H1 (cell line): Measurements from ENCODE around the gene CADPS. TPM values are rescaled to one million over a fixed set of nuclear protein-coding genes. Genes with fewer than 3 reads are reported as not detected.
A peak's percentile ranks its signal among the peaks of the same experiment; 100 is the strongest.

Source experiments
- CTCF ChIA-PET: fragments of 300-600 bp; sonication (Branson Sonifier 250); formaldehyde crosslinking; loops from one replicate; lab custom pipeline; 2021; ENCODE audit not compliant: partially characterized antibody; lab: Charles Lee
- POLR2A ChIA-PET: fragments of 300-600 bp; sonication (Branson Sonifier 250); formaldehyde crosslinking; loops from one replicate; lab custom pipeline; 2021; ENCODE audit warnings: inconsistent platforms; ENCODE audit not compliant: partially characterized antibody; lab: Charles Lee
- DNase-seq, 2 experiments: peaks; one replicate each; pipeline versions ENCODE4 v3.0.0 to v3.0.0-alpha.2; 2010 to 2022; ENCODE audit warnings: low spot score in 2 of 2, low read depth in 1 of 2, mixed read lengths in 1 of 2
- FAIRE-seq: peaks from 2 replicates; lab custom pipeline; 2011; peaks lifted over from hg19 to GRCh38; lab: Jason Lieb, UNC
- H2AFZ ChIP-seq: 2 replicates; pipeline ENCODE4 v1.8.1; 2012; ENCODE audit warnings: low read length, inconsistent platforms
- H2AK5ac ChIP-seq: 2 replicates; pipeline ENCODE4 v1.6.1; 2013; ENCODE audit warnings: low read depth, low read length
- H2BK120ac ChIP-seq: replicated peaks from 2 replicates; pipeline ENCODE3; 2013; ENCODE audit warnings: low read depth, low read length, inconsistent platforms
- H2BK12ac ChIP-seq: 2 replicates; pipeline ENCODE4 v1.6.1; 2013; ENCODE audit warnings: low read depth, low read length
- H2BK15ac ChIP-seq: 2 replicates; pipeline ENCODE4 v1.6.1; 2013; ENCODE audit warnings: low read length
- H2BK20ac ChIP-seq: 2 replicates; pipeline ENCODE4 v1.6.1; 2013; ENCODE audit warnings: low read length
- H2BK5ac ChIP-seq: 2 replicates; pipeline ENCODE4 v1.6.1; 2013; ENCODE audit warnings: low read depth, low read length
- H3K14ac ChIP-seq: 2 replicates; pipeline ENCODE4 v1.6.1; 2013; ENCODE audit warnings: inconsistent platforms; ENCODE audit not compliant: insufficient read length
- H3K18ac ChIP-seq: 2 replicates; pipeline ENCODE4 v1.6.1; 2013; ENCODE audit warnings: low read length; ENCODE audit errors: extremely low read depth
- H3K23ac ChIP-seq: 2 replicates; pipeline ENCODE4 v1.6.1; 2013; ENCODE audit warnings: inconsistent platforms; ENCODE audit not compliant: insufficient read length
- H3K23me2 ChIP-seq: 2 replicates; pipeline ENCODE4 v1.6.1; 2013; ENCODE audit warnings: low read depth, low read length
- H3K27ac ChIP-seq: 2 replicates; pipeline ENCODE4 v1.6.1; 2011; ENCODE audit warnings: low read depth, low read length, inconsistent platforms
- H3K27me3 ChIP-seq, 4 experiments: replicated peaks in 1 of 4; 1 replicate in 1 of 4; 2 replicates in 3 of 4; pipeline versions ENCODE4 v1.6.1 to v1.8.1; 2011 to 2013; ENCODE audit warnings: low read length in 3 of 4, mild to moderate bottlenecking in 3 of 4, inconsistent platforms in 2 of 4, mixed read lengths in 2 of 4, moderate library complexity in 1 of 4; ENCODE audit not compliant: control insufficient read depth in 3 of 4, insufficient read depth in 3 of 4; ENCODE audit errors: extremely low read depth in 1 of 4
- H3K36me3 ChIP-seq, 4 experiments: 2 replicates each; pipeline versions ENCODE4 v1.6.1 to v1.8.1; 2011 to 2013; ENCODE audit warnings: mild to moderate bottlenecking in 4 of 4, low read length in 3 of 4, moderate library complexity in 2 of 4, control low read depth in 1 of 4, inconsistent platforms in 1 of 4; ENCODE audit not compliant: insufficient read depth in 4 of 4, control insufficient read depth in 2 of 4
- H3K4ac ChIP-seq: replicated peaks from 2 replicates; pipeline ENCODE3; 2013; ENCODE audit warnings: low read length, low read depth, mixed read lengths, inconsistent platforms; ENCODE audit not compliant: insufficient read length
- H3K4me1 ChIP-seq, 4 experiments: replicated peaks in 1 of 4; 1 replicate in 1 of 4; 2 replicates in 3 of 4; pipeline versions ENCODE4 v1.6.1 to v1.8.1; 2011 to 2013; ENCODE audit warnings: low read length in 3 of 4, inconsistent platforms in 2 of 4, mixed read lengths in 1 of 4; ENCODE audit not compliant: insufficient read depth in 4 of 4, control insufficient read depth in 3 of 4
- H3K4me2 ChIP-seq, 2 experiments: 2 replicates each; pipeline versions ENCODE4 v1.6.1 to v1.8.1; 2011 to 2013; ENCODE audit warnings: low read depth in 2 of 2, low read length in 2 of 2, control low read depth in 1 of 2, inconsistent platforms in 1 of 2, mild to moderate bottlenecking in 1 of 2; ENCODE audit not compliant: insufficient read depth in 1 of 2
- H3K4me3 ChIP-seq, 4 experiments: fragments of 200-600, 300-600 bp in 1 of 4; sonication (generic), shearing (Covaris generic), sonication (Bioruptor Twin) in 1 of 4; 2 replicates each; pipeline versions ENCODE4 v1.5.1 to v1.8.1; 2011 to 2016; ENCODE audit warnings: low read length in 4 of 4, low read depth in 3 of 4, control low read depth in 2 of 4, inconsistent platforms in 2 of 4, mild to moderate bottlenecking in 2 of 4, mixed read lengths in 1 of 4, moderate library complexity in 1 of 4; ENCODE audit not compliant: insufficient read depth in 2 of 4; ENCODE audit errors: extremely low read depth in 1 of 4
- H3K56ac ChIP-seq: replicated peaks from 2 replicates; pipeline ENCODE3; 2013; ENCODE audit warnings: low read depth, mild to moderate bottlenecking, mixed read lengths, low read length, inconsistent platforms; ENCODE audit not compliant: insufficient read length
- H3K79me1 ChIP-seq: 2 replicates; pipeline ENCODE4 v1.6.1; 2013; ENCODE audit warnings: low read depth, low read length, control low read depth
- H3K79me2 ChIP-seq, 2 experiments: 2 replicates each; pipeline versions ENCODE4 v1.6.1 to v1.8.1; 2012 to 2013; ENCODE audit warnings: low read length in 2 of 2, mild to moderate bottlenecking in 2 of 2, inconsistent platforms in 1 of 2; ENCODE audit not compliant: insufficient read depth in 2 of 2, control insufficient read depth in 1 of 2
- H3K9ac ChIP-seq, 4 experiments: replicated peaks in 1 of 4; 1 replicate in 1 of 4; 2 replicates in 3 of 4; pipeline versions ENCODE4 v1.6.1 to v1.8.1; 2011 to 2013; ENCODE audit warnings: low read depth in 3 of 4, low read length in 3 of 4, control low read depth in 2 of 4, mild to moderate bottlenecking in 2 of 4, moderate library complexity in 2 of 4, inconsistent platforms in 1 of 4; ENCODE audit errors: extremely low read depth in 1 of 4
- H3K9me3 ChIP-seq, 2 experiments: 2 replicates each; pipeline versions ENCODE4 v1.6.1 to v1.8.1; 2012 to 2013; ENCODE audit warnings: mild to moderate bottlenecking in 2 of 2, moderate library complexity in 2 of 2, control low read depth in 1 of 2, inconsistent platforms in 1 of 2, low read depth in 1 of 2, low read length in 1 of 2, mixed read lengths in 1 of 2; ENCODE audit not compliant: insufficient read depth in 2 of 2
- H4K20me1 ChIP-seq, 2 experiments: replicated peaks in 1 of 2; 2 replicates each; pipeline versions ENCODE3 to v1.8.1; 2011 to 2013; ENCODE audit warnings: inconsistent platforms in 2 of 2, low read length in 2 of 2, mild to moderate bottlenecking in 1 of 2; ENCODE audit not compliant: insufficient read depth in 2 of 2, control insufficient read depth in 1 of 2
- H4K5ac ChIP-seq: 2 replicates; pipeline ENCODE4 v1.6.1; 2013; ENCODE audit warnings: low read length, low read depth, mixed read lengths, inconsistent platforms; ENCODE audit not compliant: insufficient read length
- H4K8ac ChIP-seq: 2 replicates; pipeline ENCODE4 v1.8.0; 2013; ENCODE audit warnings: mild to moderate bottlenecking, moderate library complexity, low read length, inconsistent platforms; ENCODE audit not compliant: insufficient read depth; ENCODE audit errors: extremely low read depth
- H4K91ac ChIP-seq: replicated peaks from 2 replicates; pipeline ENCODE3; 2013; ENCODE audit warnings: low read length, mixed read lengths, inconsistent platforms; ENCODE audit not compliant: insufficient read length
- JUN ChIP-seq: IDR thresholded peaks from 2 replicates; pipeline ENCODE4 v1.6.1; 2011; ENCODE audit warnings: low read depth, mild to moderate bottlenecking, improper control_type of control experiment, low read length
- JUND ChIP-seq: IDR thresholded peaks from 2 replicates; pipeline ENCODE4 v1.6.1; 2011; ENCODE audit warnings: mild to moderate bottlenecking, improper control_type of control experiment, low read length
- PHF8 ChIP-seq: fragments of 200-600 bp; sonication (generic); conservative IDR thresholded peaks from 2 replicates; pipeline ENCODE4 v1.7.1; 2012; ENCODE audit warnings: low read depth, mild to moderate bottlenecking, inconsistent platforms, low read length, moderate library complexity
- RAD21 ChIP-seq, 2 experiments: IDR thresholded peaks in 1 of 2; conservative IDR thresholded peaks in 1 of 2; 2 replicates each; pipeline ENCODE4 v1.6.1; 2011; ENCODE audit warnings: low read depth in 2 of 2, low read length in 2 of 2, improper control_type of control experiment in 1 of 2, inconsistent platforms in 1 of 2, mild to moderate bottlenecking in 1 of 2, moderate library complexity in 1 of 2
- WGBS, 2 experiments: shearing (Covaris generic) in 1 of 2; methylation state at CpG; one replicate each; pipeline versions ENCODE4 v1.1.6 to v1.1.7; 2013 to 2015; ENCODE audit warnings: low lambda C conversion rate in 2 of 2, mixed read lengths in 2 of 2, inconsistent platforms in 1 of 2, low coverage in 1 of 2, missing lambda C conversion rate in 1 of 2; ENCODE audit not compliant: insufficient replicate concordance in 2 of 2, insufficient coverage in 1 of 2, insufficient read length in 1 of 2; ENCODE audit errors: extremely low coverage in 1 of 2, missing lambda C conversion rate in 1 of 2; 5-methylcytosine and 5-hydroxymethylcytosine counted together
- polyA plus RNA-seq, 7 experiments: library from polyadenylated mRNA; depleted of rRNA in 3 of 7; stranded (reverse) in 5 of 7; unstranded in 2 of 7; fragments of >200 nt in 5 of 7; fragments of 200-250 nt in 2 of 7; gene quantifications; 1 replicate in 5 of 7; 2 replicates in 1 of 7; 4 replicates in 1 of 7; pipeline versions ENCODE4 v1.2.1 to v1.2.3, GENCODE V29; 2011 to 2013; ENCODE audit warnings: missing spikeins in 2 of 7, mixed read lengths in 2 of 7
- total RNA-seq: library from RNA; stranded (reverse); fragmentation: NEBNext Ultra II Directional; extraction: Animal tissue kit (Norgen Biotek cat#: 25700); gene quantifications from 2 replicates; pipeline ENCODE4 v1.2.1, GENCODE V29; 2021
- TF ChIP-seq, protein P1 (sequence below), 3 experiments: IDR thresholded peaks; 1 replicate in 2 of 3; 2 replicates in 1 of 3; pipeline versions ENCODE4 v1.5.1 to v1.6.1; 2011; ENCODE audit warnings: low read length in 3 of 3, mild to moderate bottlenecking in 3 of 3, inconsistent platforms in 2 of 3, low read depth in 1 of 3, moderate library complexity in 1 of 3; ENCODE audit not compliant: insufficient read depth in 1 of 3; ENCODE audit errors: control extremely low read depth in 1 of 3

The CADPS gene
- total and polyA plus RNA-seq, 2 of the 8 experiments (the other 6 are each of a cell fraction or from before 2014, with no cell fraction given): 7.1 to 10.2 TPM

DNA sequence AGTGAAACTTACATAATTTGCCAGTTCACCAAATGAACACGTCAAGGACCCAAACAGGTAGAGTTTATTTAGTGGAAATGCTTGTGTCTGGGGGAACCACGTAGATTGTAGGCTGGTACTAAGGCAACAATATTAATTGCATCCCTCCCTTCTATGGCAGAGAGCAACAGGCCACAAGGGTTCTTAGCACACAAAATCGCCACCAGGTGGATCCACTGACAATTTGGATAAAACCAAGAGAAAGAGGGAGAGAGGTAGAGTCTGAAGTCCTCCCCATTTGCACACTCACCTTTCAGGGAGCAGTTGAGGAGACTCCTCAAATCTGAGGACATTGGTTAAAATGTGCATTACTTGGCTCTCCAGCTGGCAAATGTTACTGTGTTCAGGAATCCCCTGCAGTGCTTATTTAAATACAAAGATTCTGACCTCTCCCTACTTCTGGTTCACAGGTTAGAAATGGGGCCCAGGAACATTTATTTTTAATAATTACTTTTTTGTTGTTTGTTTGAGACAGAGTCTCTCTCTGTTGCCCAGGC is 320.9 kb downstream of the CADPS start:
- no peak overlapping the region for H3K14ac ChIP-seq

More for the DNA sequence above, 320.9 kb downstream of the CADPS start:
- Histone ChIP-seq H4K91ac (no peak overlapping the region), H4K20me1 (no peaks in the 10 kb centered on the region), H3K27ac (no peak overlapping the region), H3K9ac (no peak overlapping the region), H3K9me3 (no peaks in the 10 kb centered on the region), H3K4me2 (no peak overlapping the region), H2BK20ac (no peak overlapping the region), H2AK5ac (no peak overlapping the region), H3K4me3 (no peak overlapping the region), H2BK5ac (no peak overlapping the region), H3K23ac (no peak overlapping the region), H2BK120ac (no peak overlapping the region), H3K79me1 (no peaks in the 10 kb centered on the region; the same call in 1 of the 2 replicates), H3K4me1 (peaks cover 0 to 10% (median 5%) of the 10 kb centered on the region in 4 experiments; a peak in 3 of 7 replicates), H4K5ac (no peak overlapping the region), H3K18ac (no peak overlapping the region), H2AFZ (no peak overlapping the region), H3K27me3 (no peaks in the 10 kb centered on the region), H2BK15ac (no peak overlapping the region), H3K4ac (no peak overlapping the region), H3K56ac (no peak overlapping the region), H3K79me2 (no peaks in the 10 kb centered on the region; a peak in 1 of 4 replicates), H3K23me2 (no peaks in the 10 kb centered on the region; the same call in 1 of the 2 replicates), H3K36me3 (no peaks in the 10 kb centered on the region), H2BK12ac (no peak overlapping the region), H4K8ac (no peak overlapping the region)
- POLR2A ChIA-PET: no interaction called here
- DNase-seq (no peak), FAIRE-seq (peak; percentile 75)
- 68% methylated on average over 3 of the region's 3 CpGs; no CpG with 5 or more reads in 1 of the 2 experiments for WGBS, 2 experiments
- CTCF ChIA-PET: interaction anchor here (0.7 to 11.3 kb wide), 26 partner anchors 9 to 881 kb away, joined by 3 to 135 read pairs (median 4); partner anchors contain the start of gene FEZF2
- peak; percentile 39 to 53 for TF ChIP-seq RAD21 (IDR thresholded peaks at IDR 0.05 in 1 of 2, conservative IDR thresholded peaks at IDR 0.05 in 1 of 2; ENCODE audit: low read depth in 2 of 2, low read length in 2 of 2)
- TF ChIP-seq PHF8: no peak
- no peak for TF ChIP-seq JUN
- peak; percentile 33; the same call in 1 of the 2 replicates for TF ChIP-seq JUND
- TF ChIP-seq, protein P1, sequence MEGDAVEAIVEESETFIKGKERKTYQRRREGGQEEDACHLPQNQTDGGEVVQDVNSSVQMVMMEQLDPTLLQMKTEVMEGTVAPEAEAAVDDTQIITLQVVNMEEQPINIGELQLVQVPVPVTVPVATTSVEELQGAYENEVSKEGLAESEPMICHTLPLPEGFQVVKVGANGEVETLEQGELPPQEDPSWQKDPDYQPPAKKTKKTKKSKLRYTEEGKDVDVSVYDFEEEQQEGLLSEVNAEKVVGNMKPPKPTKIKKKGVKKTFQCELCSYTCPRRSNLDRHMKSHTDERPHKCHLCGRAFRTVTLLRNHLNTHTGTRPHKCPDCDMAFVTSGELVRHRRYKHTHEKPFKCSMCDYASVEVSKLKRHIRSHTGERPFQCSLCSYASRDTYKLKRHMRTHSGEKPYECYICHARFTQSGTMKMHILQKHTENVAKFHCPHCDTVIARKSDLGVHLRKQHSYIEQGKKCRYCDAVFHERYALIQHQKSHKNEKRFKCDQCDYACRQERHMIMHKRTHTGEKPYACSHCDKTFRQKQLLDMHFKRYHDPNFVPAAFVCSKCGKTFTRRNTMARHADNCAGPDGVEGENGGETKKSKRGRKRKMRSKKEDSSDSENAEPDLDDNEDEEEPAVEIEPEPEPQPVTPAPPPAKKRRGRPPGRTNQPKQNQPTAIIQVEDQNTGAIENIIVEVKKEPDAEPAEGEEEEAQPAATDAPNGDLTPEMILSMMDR (IDR thresholded peaks at IDR 0.05; ENCODE audit: control extremely low read depth in 1 of 3, insufficient read depth in 1 of 3, low read depth in 1 of 3, low read length in 3 of 3): peak; percentile 24 to 72 (median 66)
